Measurements from ENCODE around the gene GLTPD2. TPM values are rescaled to one million over a fixed set of nuclear protein-coding genes. Genes with fewer than 3 reads are reported as not detected.

GLTPD2 gene
- not detected for total RNA-seq

DNA sequence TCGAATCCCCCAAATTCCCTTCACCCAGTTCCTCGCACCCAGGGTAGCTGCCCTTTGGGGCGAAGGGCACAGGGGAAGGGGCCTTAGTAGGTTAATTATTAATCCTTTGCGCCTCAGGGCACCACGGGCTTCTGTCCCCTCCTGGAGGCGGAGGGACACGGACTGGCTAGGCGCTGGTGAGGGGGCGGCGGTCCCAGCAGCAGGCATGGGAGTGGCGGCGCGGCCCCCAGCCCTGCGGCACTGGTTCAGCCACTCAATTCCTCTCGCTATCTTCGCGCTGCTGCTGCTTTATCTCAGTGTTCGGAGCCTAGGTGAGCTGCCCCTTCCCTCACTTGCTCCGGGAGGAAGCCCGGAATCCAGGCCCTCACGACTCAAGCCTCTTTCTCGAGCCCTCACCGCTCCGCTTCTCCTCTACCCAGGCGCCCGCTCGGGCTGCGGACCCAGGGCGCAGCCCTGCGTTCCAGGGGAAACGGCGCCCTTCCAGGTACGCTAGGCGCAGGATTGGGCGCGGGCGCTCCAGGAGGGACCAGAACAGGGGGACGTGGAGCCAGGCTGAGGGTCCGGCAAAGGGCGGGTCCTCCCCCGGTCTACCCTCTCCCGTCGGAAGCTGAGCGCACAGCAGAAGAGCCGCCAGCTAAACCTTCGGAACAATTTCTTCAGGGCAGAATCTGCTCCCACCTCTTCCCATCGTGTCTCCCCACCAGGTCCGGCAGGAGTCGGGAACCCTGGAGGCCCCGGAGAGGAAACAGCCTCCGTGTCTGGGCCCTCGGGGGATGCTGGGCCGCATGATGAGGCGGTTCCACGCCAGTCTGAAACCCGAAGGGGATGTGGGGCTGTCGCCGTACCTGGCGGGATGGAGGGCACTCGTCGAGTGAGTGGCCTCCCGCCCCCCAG, at the start of gene GLTPD2:
TSS of gene GLTPD2 (plus strand) at position 158 of the 894 bp plus-strand sequence. CDS start at position 206, 48 bp downstream.
- CTCF ChIA-PET, result interaction anchor here (0.8 to 3.8 kb wide), 20 partner anchors 8 to 114 kb away, joined by 3 to 17 read pairs (median 4); partner anchors contain the start of genes ARRB2, C17orf107, C17orf114 and CHRNE
- POLR2A ChIA-PET, result interaction anchor here (1.2 to 2.3 kb wide), 8 partner anchors 8 to 114 kb away, joined by 3 to 8 read pairs (median 6); partner anchors contain the start of genes ARRB2, C17orf107, CHRNE and PLD2

DNA sequence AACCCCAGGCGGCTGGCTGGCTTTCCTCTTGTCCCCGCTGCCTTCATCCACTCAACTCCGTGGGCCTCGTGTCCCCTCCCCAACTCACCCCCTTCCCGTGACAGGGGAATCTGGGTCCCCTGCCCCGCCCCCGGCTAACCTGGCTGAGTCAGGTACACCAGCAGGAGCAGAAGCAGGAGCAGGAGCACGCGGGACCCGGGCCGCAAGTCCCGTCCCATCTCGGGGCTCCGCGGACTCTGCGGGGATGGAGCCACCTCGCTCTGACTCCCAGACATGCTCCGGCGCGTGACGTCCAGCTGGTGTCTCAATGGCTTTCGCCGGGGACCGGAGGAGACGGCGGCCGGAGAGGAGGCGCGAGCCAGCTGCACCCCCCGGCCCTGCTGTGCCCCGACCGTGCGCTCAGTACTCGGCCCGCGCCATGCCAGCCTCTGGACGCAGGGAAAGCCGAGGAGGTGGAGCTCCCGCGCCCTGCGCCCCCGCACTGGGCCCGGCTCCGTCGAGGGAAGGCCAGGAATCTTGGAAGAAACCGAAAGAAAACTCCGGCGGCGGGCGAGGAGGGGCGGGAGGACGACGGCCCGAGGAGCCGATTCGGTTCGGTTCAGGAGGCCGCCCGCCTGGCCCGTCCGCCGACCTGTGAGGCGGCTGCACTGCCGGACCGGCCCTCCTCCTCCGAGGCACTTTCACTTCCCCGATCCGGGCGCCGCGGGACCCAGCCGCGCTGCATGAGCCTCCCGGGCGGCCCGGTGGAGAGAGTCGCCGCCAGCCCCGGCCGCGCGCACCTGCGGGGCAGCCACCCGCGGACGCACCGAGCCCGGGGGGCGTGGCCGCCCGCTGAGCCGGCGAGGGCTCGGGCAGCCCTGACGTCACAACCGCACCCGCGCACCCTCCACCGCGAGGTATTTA, 49.4 kb upstream of the GLTPD2 start, which contains the start of the genes CXCL16 and ZMYND15:
TSS of gene CXCL16 (minus strand) at position 807 of the 903 bp plus-strand sequence. CDS start at position 218, 589 bp downstream.
TSS of gene ZMYND15 (plus strand) at position 712 of the 903 bp plus-strand sequence. CDS start 716 bp downstream, outside the sequence.
- POLR2A ChIA-PET, result no interaction called here
- CTCF ChIA-PET, result interaction anchor here (0.8 kb wide), 1 partner anchor 36 kb away, joined by 3 read pairs; no protein-coding TSS in a partner anchor

DNA sequence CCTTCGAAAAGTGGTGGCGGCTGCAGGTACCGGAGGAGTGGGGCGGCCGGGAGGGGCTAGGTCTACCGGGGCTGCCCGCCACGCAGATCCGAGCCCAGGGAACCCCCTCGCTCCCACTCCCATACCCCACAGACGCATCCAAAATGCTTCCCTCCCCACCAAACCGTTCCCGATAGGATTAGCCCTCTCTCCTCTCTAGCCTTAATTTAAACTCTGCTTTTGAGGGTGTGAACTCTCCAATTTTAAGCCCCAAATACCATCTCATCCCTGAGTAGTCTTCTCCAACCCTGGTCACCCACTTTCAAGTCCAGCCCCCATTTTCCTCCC, 48.8 kb upstream of the GLTPD2 start:
- ChIA-PET CTCF (interaction anchor here (0.8 kb wide), 1 partner anchor 37 kb away, joined by 3 read pairs; no protein-coding TSS in a partner anchor), POLR2A (no interaction called here)

DNA sequence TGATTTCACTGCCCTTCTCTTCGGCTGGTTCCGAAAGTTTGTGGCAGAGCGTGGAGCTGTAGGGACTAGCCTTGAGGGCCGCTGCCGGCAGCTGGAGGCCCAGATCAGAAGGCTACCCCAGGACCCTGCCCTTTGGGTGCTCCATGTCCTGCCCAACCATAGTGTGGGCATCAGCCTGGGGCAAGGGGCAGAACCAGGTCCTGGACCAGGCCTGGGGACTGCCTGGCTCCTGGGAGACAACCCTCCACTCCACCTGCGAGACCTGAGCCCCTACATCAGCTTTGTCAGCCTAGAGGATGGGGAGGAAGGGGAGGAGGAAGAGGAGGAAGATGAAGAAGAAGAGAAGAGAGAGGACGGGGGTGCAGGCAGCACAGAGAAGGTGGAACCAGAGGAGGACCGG, 48.2 kb upstream of the GLTPD2 start:
- ChIA-PET CTCF (no interaction called here), POLR2A (no interaction called here)

DNA sequence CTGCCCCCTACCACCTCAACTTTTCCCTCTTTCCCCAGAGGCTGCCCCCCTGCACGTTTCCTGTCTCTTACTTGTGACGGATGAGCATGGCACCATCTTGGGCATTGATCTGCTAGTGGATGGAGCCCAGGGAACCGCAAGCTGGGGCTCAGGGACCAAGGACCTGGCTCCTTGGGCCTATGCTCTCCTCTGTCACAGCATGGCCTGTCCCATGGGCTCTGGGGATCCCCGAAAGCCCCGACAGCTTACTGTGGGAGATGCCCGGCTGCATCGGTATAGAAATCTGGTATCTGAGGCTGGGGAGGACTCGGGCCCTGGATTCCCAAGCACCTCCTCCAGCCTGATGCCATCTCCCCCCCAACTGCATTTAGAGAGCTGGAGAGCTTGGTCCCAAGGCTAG, 47.2 kb upstream of the GLTPD2 start:
- ChIA-PET CTCF (interaction anchor here (0.6 kb wide), 1 partner anchor 312 kb away, joined by 4 read pairs; no protein-coding TSS in a partner anchor), POLR2A (interaction anchor here (0.6 to 0.7 kb wide), 2 partner anchors 99 to 133 kb away, joined by 3 to 4 read pairs; no protein-coding TSS in a partner anchor)

DNA sequence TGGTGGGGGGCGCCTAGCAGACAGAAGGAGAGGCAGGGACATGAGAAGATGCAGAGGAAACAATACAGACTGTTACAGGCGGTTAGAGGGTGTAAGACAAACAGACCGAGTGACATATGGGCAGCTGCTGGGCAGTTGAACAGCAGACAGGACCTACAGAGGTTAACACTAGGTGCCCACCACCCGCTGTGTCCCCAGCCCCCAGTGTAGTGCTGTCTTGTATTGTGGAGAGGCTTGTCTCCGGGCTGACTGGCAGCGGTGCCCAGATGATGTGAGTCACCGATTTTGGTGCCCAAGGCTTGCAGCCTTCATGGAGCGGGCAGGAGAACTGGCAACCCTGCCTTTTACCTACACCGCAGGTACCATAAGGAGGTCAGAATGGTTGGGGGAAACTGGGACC, 46.6 kb upstream of the GLTPD2 start:
- ChIA-PET CTCF (no interaction called here), POLR2A (interaction anchor here (0.6 kb wide), 1 partner anchor 616 kb away, joined by 3 read pairs; no protein-coding TSS in a partner anchor)

DNA sequence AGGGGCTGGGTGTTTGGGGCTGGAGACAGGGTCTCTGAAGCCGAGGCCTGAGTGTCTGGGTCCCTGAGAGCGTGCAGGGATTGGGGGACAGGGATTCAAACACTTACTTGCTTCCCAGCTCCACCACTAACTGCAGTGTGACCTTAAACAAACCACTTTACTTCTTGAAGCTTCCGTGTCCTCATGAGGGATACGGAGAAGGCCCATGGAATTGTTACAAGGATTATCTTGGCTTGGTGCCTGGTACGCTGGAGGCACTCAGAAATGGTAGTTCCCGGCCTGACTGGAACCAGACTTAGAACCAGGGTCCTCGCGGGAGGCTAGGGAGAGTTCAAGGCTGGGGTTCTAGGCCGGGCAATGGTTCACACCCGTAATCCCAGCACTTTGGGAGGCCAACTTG, 46.1 kb upstream of the GLTPD2 start:
- ChIA-PET POLR2A (interaction anchor here (0.6 kb wide), 1 partner anchor 615 kb away, joined by 3 read pairs; no protein-coding TSS in a partner anchor), CTCF (no interaction called here)

DNA sequence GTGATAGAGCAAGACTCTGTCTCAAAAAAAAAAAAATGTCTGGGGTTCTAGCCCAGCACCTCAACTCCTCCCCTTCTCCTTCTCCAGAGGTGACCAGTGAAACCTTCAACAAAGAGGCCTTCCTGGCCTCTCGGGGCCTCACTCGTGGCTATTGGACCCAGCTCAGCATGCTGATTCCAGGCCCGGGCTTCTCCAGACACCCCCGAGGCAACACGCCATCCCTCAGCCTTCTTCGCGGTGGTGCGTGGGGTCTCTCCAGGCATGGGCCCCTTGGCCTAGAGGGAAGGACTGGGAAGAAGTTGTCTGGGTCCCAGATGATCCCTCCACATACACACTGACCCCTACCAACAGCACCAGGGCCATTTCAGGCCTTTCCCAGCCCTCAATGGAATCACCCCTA, 45.5 kb upstream of the GLTPD2 start:
- CTCF ChIA-PET, result no interaction called here
- POLR2A ChIA-PET, result no interaction called here

DNA sequence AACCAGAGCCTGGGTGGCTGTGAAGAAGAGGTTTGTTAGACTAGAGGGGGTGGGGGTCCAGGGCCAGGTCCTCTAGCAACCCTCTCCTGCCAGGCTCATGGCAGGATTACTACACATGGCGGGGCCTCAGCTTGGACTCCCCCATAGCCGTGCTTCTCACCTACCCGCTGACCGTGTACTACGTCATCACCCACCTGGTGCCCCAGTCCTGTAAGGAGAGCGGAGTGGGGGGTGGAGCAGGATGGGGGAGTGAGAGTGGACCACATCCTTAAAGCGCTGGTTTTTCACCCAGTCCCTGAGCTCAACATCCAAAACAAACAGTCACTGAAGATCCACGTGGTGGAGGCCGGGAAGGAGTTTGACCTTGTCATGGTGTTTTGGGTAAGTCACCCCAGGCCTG, 44.9 kb upstream of the GLTPD2 start:
- POLR2A ChIA-PET, result interaction anchor here (0.6 kb wide), 1 partner anchor 900 kb away, joined by 3 read pairs; no protein-coding TSS in a partner anchor
- CTCF ChIA-PET, result no interaction called here

DNA sequence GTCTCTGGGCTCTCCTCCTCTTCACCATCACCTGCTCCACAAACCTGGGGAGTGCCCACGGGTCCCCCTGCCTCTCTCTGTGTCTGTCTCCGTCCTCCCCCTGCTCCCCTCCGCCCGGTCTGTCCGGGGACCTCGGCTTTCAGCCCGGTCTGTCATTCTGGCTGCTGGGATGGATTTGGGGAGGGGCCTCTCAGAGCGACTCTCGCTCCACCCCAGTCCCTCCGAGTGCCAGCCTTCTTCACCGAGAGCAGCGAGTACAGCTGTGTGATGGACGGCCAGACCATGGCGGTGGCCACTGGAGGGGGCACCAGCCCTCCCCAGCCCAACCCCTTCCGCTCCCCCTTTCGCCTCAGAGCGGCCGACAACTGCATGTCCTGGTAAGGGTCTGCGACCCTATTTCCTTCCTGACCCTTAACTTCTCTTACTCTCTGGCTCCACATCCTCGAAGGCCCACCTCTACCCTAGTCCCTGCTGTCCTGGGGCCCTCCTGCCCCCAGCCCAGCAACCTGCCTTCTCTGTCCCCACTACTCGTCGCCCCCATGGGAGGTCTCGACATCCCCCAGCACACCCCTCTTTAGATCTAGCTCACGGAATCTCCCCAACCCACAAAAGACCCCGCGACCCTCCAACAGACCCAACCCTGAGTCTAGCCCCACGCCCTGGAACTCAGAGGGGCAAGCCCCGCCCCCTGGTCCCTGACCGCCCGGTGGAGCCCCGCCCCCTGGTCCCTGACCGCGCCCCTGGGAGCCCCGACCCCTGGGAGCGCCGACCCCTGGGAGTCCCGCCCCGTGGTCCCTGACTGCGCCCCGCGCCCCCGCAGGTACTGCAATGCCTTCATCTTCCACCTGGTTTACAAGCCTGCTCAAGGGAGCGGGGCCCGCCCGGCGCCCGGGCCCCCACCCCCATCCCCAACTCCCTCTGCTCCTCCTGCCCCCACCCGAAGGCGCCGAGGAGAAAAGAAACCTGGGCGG, 43.5 kb upstream of the GLTPD2 start:
- ChIA-PET CTCF (interaction anchor here (1.0 kb wide), 1 partner anchor 45 kb away, joined by 3 read pairs; no protein-coding TSS in a partner anchor), POLR2A (no interaction called here)

DNA sequence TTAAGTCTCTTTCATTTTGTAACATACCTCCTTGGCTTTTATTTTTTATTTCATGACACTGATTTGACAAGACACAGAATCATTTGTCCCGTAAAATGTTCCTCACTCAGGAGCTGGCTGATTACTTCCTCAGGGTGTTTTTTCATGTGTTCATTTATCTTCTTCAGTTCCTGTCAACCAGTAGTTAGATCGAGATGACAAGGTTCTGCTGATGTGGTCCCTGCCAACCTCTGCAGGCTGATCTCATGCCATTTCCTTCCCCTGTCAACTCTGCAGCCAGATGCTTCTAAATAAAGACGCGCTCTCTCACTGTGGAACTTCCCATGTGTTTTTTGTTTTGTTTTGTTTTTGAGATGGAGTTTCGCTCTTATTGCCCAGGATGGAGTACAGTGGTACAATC, 40.9 kb upstream of the GLTPD2 start:
- ChIA-PET POLR2A (no interaction called here), CTCF (interaction anchor here (0.7 kb wide), 1 partner anchor 23 kb away, joined by 3 read pairs; no protein-coding TSS in a partner anchor)

DNA sequence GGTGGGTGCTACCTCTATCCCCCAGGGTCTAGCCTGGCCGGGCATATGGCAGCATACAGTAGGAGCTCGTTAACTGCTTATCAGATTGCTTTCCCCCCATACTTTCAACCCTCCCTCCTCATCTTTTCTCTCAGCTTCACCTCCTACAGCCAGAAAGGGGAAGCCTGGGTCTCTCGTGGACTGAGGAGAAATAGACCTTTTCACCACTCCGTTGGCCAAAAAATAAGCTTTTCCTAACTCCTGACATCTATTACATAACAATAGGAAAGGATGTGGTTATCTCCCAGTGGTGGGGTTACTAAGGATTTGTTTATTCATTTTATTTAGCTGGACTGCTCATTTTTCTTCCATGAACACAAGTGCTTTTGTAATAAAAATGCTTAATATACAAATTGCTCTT, 40.1 kb upstream of the GLTPD2 start:
- ChIA-PET CTCF (interaction anchor here (0.9 kb wide), 1 partner anchor 41 kb away, joined by 4 read pairs; no protein-coding TSS in a partner anchor), POLR2A (no interaction called here)

DNA sequence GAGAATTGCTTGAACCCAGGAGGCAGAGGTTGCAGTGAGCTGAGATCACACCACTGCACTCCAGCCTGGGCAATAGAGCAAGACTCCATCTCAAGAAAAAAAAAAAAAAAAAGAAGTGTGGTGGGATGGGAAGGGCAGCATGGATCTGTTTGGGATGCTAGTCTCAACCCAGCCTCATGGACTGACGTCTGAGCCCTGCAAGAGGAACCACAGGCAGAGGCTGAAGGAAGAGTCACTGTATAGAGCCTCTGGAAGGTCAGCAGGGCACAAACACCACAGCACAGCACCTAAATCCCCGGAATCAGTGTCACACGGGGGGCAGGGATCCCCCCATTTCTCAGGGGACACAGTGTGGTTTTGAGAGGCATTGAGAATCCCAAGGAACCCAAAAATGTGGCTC, 38.2 kb upstream of the GLTPD2 start:
- ChIA-PET POLR2A (no interaction called here), CTCF (no interaction called here)

DNA sequence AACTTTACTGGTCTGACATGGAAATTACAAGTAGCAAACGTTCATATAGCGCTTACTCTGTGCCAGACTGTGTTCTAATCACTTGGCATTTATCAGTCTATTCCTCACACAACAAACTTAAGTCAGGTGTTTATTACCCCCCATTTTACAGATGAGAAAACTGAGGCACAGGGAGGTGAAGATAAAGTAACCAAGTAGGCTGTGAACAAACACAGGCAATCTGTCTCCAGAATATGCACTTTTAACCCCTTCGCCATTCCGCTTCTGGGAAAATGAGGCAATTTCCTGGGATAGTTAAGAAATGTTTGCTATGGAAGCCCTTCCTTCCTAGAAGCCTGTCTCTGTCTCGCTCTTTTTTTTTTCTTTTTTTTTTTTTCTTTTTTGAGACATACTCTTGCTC, 36.8 kb upstream of the GLTPD2 start:
- ChIA-PET POLR2A (no interaction called here), CTCF (no interaction called here)

DNA sequence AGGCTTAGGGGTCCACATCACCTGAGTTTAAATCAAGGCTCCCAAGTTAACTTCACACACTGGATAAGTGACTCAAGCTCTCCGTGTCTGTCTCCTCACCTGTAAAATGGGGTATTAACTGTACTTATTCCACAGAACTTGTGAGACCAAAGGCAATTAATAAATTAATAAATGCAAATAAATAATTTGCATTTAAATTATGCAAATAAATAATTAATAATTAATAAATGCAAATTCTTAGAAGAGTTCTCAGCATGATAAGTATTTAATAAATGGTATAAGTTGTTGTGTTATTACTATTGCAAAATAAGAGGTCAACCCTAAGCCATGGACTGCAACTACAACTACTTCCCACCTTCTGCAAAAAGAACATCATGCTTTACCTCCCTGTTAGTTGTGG, 35.4 kb upstream of the GLTPD2 start:
- CTCF ChIA-PET, result no interaction called here
- POLR2A ChIA-PET, result no interaction called here

DNA sequence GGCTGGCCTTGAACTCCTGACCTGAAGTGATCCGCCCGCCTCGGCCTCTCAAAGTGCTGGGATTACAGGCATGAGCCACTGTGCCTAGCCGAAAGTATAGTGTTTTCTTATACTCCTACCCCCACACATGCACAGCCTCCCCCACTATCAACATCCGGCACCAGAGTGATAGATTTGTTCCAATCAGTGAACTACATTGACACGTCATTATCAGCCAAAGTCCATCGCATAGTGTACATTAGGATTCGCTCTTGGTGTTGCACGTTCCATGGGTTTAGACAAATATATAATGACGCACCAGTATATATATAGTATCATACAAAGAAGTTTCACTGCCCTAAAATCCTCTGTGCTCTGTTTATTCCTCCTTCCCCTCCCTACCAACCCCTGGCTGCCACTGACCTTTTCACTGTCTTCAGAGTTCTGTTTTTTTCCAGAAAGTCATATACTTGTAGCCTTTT, 29.0 kb upstream of the GLTPD2 start:
- POLR2A ChIA-PET, result no interaction called here

DNA sequence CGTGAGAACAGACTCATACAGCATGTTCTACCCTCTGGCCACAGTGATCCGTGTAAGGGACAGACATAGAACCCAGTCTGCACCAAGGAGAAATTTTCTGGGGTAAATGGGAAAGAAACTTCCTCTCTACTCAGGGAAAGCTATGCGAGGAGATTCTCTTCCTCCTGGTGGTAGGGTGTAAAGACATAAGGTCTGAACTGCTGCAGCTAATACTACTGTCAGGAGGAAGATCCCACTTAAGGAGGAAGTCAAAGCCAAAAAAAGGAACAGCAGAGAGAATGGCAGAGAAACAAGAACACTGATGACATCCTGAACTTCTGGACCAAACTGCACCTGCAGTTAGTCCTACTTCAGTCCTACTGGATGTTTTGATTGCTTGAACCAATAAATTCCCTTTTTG, 24.2 kb upstream of the GLTPD2 start:
- ChIA-PET POLR2A (no interaction called here), CTCF (no interaction called here)

More for the DNA sequence above, 29.0 kb upstream of the GLTPD2 start:
- CTCF ChIA-PET, result no interaction called here

DNA sequence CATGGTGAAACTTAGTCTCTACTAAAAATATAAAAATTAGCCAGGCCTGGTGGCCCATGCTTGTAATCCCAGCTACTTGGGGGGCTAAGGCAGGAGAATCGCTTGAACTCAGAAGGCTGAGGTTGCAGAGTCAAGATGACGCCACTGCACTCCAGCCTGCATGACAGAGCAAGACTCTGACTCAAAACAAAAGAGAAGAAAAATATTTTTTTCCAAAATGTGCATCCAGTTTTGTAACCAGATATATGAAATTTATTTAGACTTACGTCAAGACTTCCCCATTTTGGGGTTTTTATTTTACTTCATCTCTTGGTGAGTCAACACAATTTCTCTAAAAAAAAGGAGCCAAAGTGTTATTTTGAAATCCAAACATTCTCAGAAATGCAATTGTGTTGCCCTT, 22.6 kb upstream of the GLTPD2 start:
- ChIA-PET POLR2A (no interaction called here), CTCF (interaction anchor here (0.6 kb wide), 1 partner anchor 119 kb away, joined by 4 read pairs; no protein-coding TSS in a partner anchor)

All from activated CD8-positive, alpha-beta memory T cell treated with anti-CD3 and anti-CD28 coated beads for 36 hours (primary cell).